Prostate gland (tissue), 2 donors: ENCODE data around the gene PTCD1.

Source experiments
- POLR2A ChIP-seq: fragments of 450-650 bp; IDR thresholded peaks from one replicate; pipeline ENCODE4 v1.6.1; 2016; ENCODE audit warnings: antibody characterized with exemption, mild to moderate bottlenecking
- POLR2AphosphoS5 ChIP-seq: sonication (generic); formaldehyde crosslinking; IDR thresholded peaks from one replicate; pipeline ENCODE4 v1.6.1; 2017; ENCODE audit warnings: antibody characterized with exemption
- TF ChIP-seq, protein P1 (sequence below), 4 experiments: fragments of 200-600 bp in 2 of 4; fragments of 450-650 bp in 2 of 4; sonication (generic) in 2 of 4; IDR thresholded peaks; 1 replicate in 3 of 4; 2 replicates in 1 of 4; pipeline ENCODE4 v1.5.1; 2016 to 2019; ENCODE audit warnings: antibody characterized with exemption in 4 of 4, mild to moderate bottlenecking in 2 of 4, moderate library complexity in 2 of 4

DNA sequence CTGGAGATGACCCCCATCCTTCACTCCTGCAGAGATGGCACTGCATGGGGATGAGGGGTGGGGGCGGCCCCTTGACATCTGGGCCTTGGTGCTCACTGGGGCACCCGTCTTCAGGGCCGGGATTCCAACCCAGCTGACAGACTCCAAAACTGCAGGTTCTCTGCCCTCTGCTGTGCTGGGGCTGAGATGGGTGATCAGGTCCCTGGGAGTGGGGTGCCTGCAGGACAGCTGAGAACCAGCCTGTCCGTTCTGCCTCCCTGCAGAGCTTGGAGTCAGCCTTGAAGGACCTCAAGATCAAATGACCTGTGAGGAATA is 44.5 kb downstream of the PTCD1 start:
- TF ChIP-seq, protein P1, sequence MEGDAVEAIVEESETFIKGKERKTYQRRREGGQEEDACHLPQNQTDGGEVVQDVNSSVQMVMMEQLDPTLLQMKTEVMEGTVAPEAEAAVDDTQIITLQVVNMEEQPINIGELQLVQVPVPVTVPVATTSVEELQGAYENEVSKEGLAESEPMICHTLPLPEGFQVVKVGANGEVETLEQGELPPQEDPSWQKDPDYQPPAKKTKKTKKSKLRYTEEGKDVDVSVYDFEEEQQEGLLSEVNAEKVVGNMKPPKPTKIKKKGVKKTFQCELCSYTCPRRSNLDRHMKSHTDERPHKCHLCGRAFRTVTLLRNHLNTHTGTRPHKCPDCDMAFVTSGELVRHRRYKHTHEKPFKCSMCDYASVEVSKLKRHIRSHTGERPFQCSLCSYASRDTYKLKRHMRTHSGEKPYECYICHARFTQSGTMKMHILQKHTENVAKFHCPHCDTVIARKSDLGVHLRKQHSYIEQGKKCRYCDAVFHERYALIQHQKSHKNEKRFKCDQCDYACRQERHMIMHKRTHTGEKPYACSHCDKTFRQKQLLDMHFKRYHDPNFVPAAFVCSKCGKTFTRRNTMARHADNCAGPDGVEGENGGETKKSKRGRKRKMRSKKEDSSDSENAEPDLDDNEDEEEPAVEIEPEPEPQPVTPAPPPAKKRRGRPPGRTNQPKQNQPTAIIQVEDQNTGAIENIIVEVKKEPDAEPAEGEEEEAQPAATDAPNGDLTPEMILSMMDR (IDR thresholded peaks at IDR 0.05), result no peak
- no peak for TF ChIP-seq POLR2AphosphoS5
- TF ChIP-seq POLR2A, result no peak
